LoVo (cell line): ENCODE data around the gene RXFP1.
"Not testable (repeated sequence)": the region's sequence is repeated elsewhere in the genome, so short reads cannot be mapped to it uniquely, and the experiment has no call there.

Source experiments
- DNase-seq: peaks from one replicate; pipeline ENCODE4 v3.0.0-alpha.2; 2016; ENCODE audit warnings: low spot score

RXFP1 gene

DNA sequence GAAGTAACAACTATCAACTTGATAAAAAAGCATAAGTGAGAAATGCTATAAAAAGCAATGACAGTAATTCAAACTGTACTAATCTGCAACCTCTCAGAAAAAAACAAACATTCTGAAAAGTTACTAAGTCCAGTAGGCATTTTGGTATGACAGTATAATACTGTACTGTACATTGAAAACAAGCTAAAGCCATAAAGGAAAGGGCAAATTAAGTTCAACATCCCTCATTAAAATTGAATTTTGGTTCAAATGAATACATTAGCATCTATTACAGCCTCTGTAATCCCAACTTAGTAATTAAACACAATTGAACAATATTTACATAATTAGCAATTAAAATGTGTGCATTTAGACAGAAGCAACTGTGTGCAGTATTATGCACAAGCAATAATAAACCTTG, 96.3 kb downstream of the RXFP1 start:
- no peak for DNase-seq

- no peak for DNase-seq
These were observed 100.0 kb downstream of the RXFP1 start for GRCh38 chr4:158621729-158622128.

DNA sequence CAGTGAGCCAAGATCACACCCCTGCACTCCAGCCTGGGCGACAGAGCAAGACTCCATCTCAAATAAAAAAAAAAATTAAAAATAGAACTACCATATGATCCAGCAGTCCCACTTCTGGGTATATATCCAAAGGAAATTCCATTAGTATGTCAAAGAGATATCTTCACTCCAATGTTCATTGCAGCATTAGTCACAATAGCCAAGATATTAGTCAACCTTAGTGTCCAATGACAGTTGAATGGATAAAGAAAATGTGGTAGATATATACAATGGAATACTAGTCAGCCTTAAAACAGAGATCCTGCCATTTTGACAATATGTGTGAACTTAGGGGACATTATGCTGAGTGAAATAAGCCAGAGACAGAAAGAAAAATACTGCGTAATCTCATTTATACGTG, 100.6 kb downstream of the RXFP1 start:
- no peak for DNase-seq

- DNase-seq, result peak; percentile 73
These were observed 103.3 kb downstream of the RXFP1 start for GRCh38 chr4:158624889-158625478.

DNA sequence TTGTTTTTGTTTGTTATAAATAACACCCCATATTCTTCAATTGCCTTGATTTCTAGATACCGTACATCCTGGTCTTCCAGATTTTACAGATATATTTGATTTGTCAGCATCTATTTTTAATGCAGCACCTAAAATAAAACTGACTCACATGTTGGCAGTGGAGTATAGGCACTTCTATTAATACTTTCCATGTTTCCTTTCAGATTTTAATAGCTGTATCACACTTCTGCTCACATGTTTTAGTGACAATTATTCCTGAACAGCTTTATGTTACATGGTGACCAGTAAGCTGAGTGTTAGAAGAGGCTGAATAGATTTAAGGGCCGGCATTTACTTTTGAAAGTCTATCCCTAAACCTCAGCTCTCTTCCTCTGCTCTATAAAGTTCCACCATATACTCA, 103.9 kb downstream of the RXFP1 start:
- no peak for DNase-seq

GRCh38 chr4:158630893-158631292, 109.2 kb downstream of the RXFP1 start:
- peak; percentile 59 for DNase-seq

GRCh38 chr4:158636619-158637018, 114.9 kb downstream of the RXFP1 start:
- DNase-seq, result no peak

- DNase-seq, result no peak
These were observed 122.7 kb downstream of the RXFP1 start for GRCh38 chr4:158644356-158644755.

DNA sequence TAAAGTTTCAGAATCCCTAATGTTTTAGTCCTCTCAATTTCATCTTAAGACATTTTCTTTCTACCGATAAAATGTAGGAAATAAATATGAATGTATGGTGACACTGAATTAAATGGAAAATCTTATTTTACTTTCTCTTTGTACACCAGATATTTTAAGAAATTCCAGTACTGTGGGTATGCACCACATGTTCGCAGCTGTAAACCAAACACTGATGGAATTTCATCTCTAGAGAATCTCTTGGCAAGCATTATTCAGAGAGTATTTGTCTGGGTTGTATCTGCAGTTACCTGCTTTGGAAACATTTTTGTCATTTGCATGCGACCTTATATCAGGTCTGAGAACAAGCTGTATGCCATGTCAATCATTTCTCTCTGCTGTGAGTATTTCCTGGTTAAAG, 123.1 kb downstream of the RXFP1 start:
- no peak for DNase-seq

DNA sequence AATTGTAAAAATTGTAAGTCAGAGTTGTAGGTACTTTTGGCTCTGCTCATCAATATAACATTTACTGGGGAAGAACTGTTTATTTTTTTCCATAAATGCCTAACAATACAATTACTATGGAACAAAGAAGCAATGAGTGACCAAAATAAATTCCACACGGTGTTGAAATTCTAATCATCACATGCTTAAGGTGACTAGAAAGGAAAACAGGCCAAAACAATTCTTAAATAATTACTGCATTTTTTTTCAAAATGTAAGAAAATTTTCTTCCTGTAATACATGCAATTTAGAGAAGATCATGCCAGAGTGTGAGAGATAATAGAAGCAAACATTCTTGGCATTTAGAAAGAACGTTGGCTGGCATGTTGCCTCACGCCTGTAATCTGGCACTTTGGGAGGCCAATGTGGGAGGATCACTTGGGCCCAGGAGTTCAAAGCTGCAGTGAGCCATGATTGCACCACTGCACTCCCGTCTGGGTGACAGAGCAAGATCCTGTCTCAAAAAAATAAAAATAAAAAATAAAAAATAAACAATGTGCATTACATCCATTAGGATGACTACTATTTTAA, 127.5 kb downstream of the RXFP1 start:
- no peak for DNase-seq

GRCh38 chr4:158652920-158653319, 131.2 kb downstream of the RXFP1 start:
- DNase-seq, result no peak

DNA sequence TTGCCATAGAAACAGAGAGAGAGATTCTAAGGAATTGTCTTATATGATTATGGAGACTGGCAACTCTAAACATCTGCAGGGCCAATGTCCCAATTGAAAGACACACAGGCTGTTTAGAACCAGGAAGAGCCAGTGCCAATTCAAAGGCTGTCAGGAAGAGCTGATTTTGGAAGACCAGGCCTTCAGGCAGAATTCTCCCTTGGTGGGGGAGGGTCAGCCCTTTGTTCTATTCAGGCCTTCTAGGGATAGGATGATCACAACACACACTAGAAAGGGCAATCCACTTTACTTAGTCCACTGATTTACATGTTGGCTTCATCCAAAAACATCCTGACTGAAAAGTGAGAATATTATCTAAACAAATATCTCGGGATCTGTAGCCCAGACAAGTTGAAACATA, 134.8 kb downstream of the RXFP1 start:
- no peak for DNase-seq

- DNase-seq, result no peak
These were observed 135.6 kb downstream of the RXFP1 start for GRCh38 chr4:158657291-158657690.

DNA sequence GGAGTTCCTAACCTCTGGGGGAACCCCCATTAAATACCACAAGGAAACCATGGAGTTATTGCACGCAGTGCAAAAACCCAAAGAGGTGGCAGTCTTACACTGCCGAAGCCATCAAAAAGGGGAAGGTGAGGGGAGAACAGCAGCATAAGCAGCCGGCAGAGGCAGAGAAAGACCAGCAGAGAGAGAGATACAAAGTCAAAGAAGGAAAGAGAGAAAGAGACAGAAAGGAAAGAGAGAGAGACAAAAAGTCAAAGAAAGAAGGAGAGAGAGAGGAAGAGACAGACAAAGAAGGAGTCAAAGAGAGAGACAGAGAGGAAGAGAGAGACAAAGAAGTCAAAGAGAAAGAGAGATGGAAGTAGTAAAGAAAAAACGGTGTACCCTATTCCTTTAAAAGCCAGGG, 141.6 kb downstream of the RXFP1 start:
- not testable (repeated sequence) for DNase-seq

DNA sequence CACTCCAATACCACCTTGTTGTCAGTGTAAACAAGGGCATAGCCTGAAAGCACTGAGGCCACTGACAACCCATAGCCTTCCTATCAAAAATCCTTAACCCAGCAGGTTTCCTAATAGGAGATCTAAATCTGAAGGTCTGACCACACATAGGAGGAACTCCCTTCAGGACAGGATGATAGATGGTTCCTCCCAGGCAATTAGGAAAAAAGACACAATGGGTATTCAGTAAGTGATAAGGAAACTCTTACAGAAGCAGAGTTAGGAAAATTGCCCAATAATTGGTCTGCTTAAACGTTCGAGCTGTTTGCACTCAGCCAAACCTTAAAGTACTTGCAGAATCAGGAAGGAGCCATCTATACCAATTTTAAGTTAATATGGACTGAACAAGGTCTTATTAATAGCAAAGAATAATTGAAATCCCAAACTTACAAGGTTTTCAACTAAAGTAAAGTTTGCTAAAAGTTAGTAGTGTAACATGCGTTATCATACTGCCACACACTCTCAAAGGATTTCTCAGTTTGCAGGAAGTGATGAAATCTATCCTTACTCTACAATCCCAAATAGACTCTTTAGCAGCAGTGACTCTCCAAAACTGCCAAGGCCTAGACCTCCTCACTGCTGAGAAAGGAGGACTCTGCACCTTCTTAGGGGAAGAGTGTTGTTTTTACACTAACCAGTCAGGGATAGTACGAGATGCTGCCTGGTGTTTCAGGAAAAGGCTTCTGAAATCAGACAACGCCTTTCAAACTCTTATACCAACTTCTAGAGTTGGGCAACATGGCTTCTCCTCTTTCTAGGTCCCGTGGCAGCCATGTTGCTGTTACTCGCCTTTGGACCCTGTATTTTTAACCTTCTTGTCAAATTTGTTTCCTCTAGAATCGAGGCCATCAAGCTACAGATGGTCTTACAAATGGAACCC, 142.3 kb downstream of the RXFP1 start:
- not testable (repeated sequence) for DNase-seq

DNA sequence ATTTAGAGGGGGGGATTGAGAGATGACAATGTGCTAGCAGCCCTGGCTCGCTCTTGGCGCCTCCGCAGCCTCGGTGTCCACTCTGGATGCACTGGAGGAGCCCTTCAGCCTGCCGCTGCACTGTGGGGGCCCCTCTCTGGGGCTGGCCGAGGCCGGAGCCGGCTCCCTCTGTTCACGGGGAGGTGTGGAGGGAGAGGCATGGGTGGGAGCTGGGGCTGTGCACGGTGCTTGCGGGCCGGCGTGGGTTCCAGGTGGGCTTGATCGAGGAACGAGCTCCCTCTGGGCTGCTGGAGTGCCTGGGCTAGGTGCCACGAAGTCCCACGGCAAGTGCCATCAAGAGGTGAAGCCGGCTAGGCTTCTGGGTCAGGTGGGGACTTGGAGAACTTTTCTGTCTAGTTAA, 143.1 kb downstream of the RXFP1 start:
- no peak for DNase-seq

DNA sequence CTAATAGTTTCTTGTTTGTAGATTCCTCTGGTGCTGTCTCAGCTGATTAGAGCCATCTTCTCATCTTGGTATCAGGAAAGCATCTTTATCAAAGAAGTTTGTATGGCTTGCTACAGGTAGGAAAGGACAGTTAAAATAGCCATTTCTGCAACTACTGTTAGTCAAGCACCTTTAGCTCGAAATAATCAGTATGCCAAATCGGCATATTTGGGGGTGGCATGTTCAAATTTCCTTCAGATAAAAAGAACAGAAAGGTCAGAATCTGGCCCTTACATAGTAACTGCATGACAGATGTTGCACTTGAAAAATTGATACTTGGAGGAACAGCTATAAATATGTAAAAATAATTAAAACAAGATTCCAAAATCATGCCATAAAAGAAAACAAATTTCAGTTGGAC, 145.2 kb downstream of the RXFP1 start:
- no peak for DNase-seq

GRCh38 chr4:158667651-158668198, 146.0 kb downstream of the RXFP1 start:
- peak; percentile 32 for DNase-seq

GRCh38 chr4:158669310-158669709, 147.6 kb downstream of the RXFP1 start:
- DNase-seq, result no peak

DNA sequence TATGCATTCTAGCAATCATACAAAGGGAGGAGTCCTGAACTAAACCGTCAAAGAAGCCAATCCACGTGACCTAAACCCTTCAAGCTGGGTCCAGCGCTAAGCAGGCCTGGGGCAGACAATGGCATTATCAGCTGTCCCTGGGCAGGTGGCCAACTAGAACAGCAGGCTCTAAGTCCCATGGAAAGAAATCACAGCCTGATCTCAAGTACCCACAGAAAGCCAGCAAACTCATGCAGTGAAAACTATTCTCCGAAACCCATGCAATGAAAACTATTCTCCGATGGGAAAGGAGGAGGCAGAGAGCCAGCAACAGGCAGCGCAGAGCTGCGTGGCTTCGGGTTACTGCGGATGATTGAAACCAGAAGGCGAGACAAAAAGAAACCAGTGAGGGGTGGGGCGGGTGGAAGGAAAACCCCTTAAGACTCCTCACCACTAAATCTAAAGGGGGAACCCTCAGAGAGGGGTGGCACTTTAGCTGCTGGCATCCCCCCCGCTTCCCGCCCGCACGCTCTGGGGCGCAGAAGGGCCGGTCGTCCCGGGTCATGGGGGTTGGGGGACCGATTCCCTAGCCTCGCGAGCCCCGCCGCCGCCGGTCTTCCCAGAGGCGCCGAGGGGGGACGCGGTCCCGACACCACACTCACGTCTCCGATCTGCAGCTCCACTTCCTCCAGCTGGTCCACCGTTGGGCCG, 149.4 kb downstream of the RXFP1 start:
- DNase-seq, result peak; percentile 59

- DNase-seq, result no peak
These were observed 149.9 kb downstream of the RXFP1 start, which contains the start of gene C4orf46 for GRCh38 chr4:158671665-158671914. Gene C4orf46, minus strand, starts transcription at chr4:158671887. Its CDS starts 86 bp downstream, at chr4:158671801.
